ENCODE results near the gene ZNF507. TPM values are rescaled to one million over a fixed set of nuclear protein-coding genes. Genes with fewer than 3 reads are reported as not detected.

The ZNF507 gene
- total RNA-seq, 1 donor from 2014 or later, result 6.4 TPM

GRCh38 chr19:32333227-32333626 is 12.2 kb upstream of the ZNF507 start:
- H3K27ac ChIP-seq, result no peak overlapping the region
- no peak for TF ChIP-seq CTCF (IDR thresholded peaks at IDR 0.05)
- no peaks in the 10 kb centered on the region for H3K27me3 ChIP-seq
- H3K4me1 ChIP-seq, result peaks cover 0 to 6% of the 10 kb centered on the region in 2 donors
- H3K4me3 ChIP-seq, result no peak overlapping the region
- no peak for DNase-seq (ENCODE audit: low spot score in 2 of 2)
- no peaks in the 10 kb centered on the region for H3K36me3 ChIP-seq
- H3K9me3 ChIP-seq, result no peaks in the 10 kb centered on the region
- intact Hi-C loops (cut with DNase I), result loop anchor here (10.0 kb wide), 1 partner anchor 132 kb away; no protein-coding TSS in a partner anchor

- no peaks in the 10 kb centered on the region for H3K27me3 ChIP-seq
- intact Hi-C loops (cut with DNase I), result loop anchor here (5.0 to 10.0 kb wide), 2 partner anchors 41 to 128 kb away; no protein-coding TSS in a partner anchor
- TF ChIP-seq CTCF (IDR thresholded peaks at IDR 0.05), result peak in 1 of 3 experiments; percentile 38
- H3K4me1 ChIP-seq, result peaks cover 0 to 6% of the 10 kb centered on the region in 2 donors
- peak overlapping the region in 1 of 2 donors; percentile 61 for H3K27ac ChIP-seq
- no peaks in the 10 kb centered on the region for H3K36me3 ChIP-seq
- DNase-seq (ENCODE audit: low spot score in 2 of 2), result no peak
- peak overlapping the region; percentile 10 to 42 for H3K4me3 ChIP-seq
- no peaks in the 10 kb centered on the region for H3K9me3 ChIP-seq
Measured at GRCh38 chr19:32336259-32337083, 8.9 kb upstream of the ZNF507 start.

GRCh38 chr19:32337084-32337808 is 8.2 kb upstream of the ZNF507 start:
- Histone ChIP-seq H3K36me3 (no peaks in the 10 kb centered on the region), H3K27me3 (no peaks in the 10 kb centered on the region), H3K4me1 (peaks cover 0 to 6% of the 10 kb centered on the region in 2 donors), H3K9me3 (no peaks in the 10 kb centered on the region), H3K4me3 (peak overlapping the region; percentile 10 to 42), H3K27ac (peak overlapping the region in 1 of 2 donors; percentile 61)
- intact Hi-C loops (cut with DNase I), result loop anchor here (5.0 to 10.0 kb wide), 2 partner anchors 40 to 128 kb away; no protein-coding TSS in a partner anchor
- TF ChIP-seq CTCF (IDR thresholded peaks at IDR 0.05), result no peak
- no peak for DNase-seq (ENCODE audit: low spot score in 2 of 2)

GRCh38 chr19:32339423-32339822 is 6.0 kb upstream of the ZNF507 start:
- no peaks in the 10 kb centered on the region for H3K9me3 ChIP-seq
- no peaks in the 10 kb centered on the region for H3K27me3 ChIP-seq
- no peak for DNase-seq (ENCODE audit: low spot score in 2 of 2)
- no peak for TF ChIP-seq CTCF (IDR thresholded peaks at IDR 0.05)
- H3K27ac ChIP-seq, result peak overlapping the region; percentile 2 to 29
- no peak overlapping the region for H3K4me3 ChIP-seq
- no peaks in the 10 kb centered on the region for H3K36me3 ChIP-seq
- peaks cover 0 to 6% of the 10 kb centered on the region in 2 donors for H3K4me1 ChIP-seq
- intact Hi-C loops (cut with DNase I), result loop anchor here (5.0 to 10.0 kb wide), 2 partner anchors 38 to 125 kb away; no protein-coding TSS in a partner anchor

GRCh38 chr19:32339988-32340874 is 5.2 kb upstream of the ZNF507 start:
- Histone ChIP-seq H3K27me3 (no peaks in the 10 kb centered on the region), H3K4me1 (peaks cover 0 to 6% of the 10 kb centered on the region in 2 donors), H3K9me3 (no peaks in the 10 kb centered on the region), H3K36me3 (no peaks in the 10 kb centered on the region), H3K4me3 (no peak overlapping the region), H3K27ac (peak overlapping the region; percentile 2 to 29)
- peak; percentile 52 to 86 (median 71) for TF ChIP-seq CTCF (IDR thresholded peaks at IDR 0.05)
- intact Hi-C loops (cut with DNase I), result loop anchor here (1.0 to 10.0 kb wide), 4 partner anchors 37 to 995 kb away; partner anchors contain the start of genes DPY19L3 and TSHZ3
- DNase-seq (ENCODE audit: low spot score in 2 of 2), result peak in 1 of 2 donors; percentile 87

Measured in ascending aorta (tissue), 2 donors.